ENCODE results near the gene GOLM1.

GRCh38 chr9:86061972-86062739 is 37.2 kb downstream of the GOLM1 start:
- TF ChIP-seq POLR2A (IDR thresholded peaks at IDR 0.05) = no peak
- TF ChIP-seq, protein P1, sequence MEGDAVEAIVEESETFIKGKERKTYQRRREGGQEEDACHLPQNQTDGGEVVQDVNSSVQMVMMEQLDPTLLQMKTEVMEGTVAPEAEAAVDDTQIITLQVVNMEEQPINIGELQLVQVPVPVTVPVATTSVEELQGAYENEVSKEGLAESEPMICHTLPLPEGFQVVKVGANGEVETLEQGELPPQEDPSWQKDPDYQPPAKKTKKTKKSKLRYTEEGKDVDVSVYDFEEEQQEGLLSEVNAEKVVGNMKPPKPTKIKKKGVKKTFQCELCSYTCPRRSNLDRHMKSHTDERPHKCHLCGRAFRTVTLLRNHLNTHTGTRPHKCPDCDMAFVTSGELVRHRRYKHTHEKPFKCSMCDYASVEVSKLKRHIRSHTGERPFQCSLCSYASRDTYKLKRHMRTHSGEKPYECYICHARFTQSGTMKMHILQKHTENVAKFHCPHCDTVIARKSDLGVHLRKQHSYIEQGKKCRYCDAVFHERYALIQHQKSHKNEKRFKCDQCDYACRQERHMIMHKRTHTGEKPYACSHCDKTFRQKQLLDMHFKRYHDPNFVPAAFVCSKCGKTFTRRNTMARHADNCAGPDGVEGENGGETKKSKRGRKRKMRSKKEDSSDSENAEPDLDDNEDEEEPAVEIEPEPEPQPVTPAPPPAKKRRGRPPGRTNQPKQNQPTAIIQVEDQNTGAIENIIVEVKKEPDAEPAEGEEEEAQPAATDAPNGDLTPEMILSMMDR (IDR thresholded peaks at IDR 0.05) = no peak
